Inferior parietal cortex (tissue), 1 donor: ENCODE results near the gene SYT5.

Experiments
- DNase-seq: peaks from one replicate; pipeline ENCODE4 v3.0.0-alpha.2; 2016; ENCODE audit errors: extremely low spot score

The SYT5 gene

GRCh38 chr19:55147545-55148251 lies 32.4 kb downstream of the SYT5 start:
- DNase-seq = no peak

GRCh38 chr19:55146705-55147273 lies 33.3 kb downstream of the SYT5 start:
- DNase-seq = peak; percentile 20

- no peak for DNase-seq
These were observed 33.9 kb downstream of the SYT5 start for GRCh38 chr19:55146078-55146704.

- no peak for DNase-seq
These were observed 34.9 kb downstream of the SYT5 start for GRCh38 chr19:55145232-55145631.

- DNase-seq = no peak
These were observed 38.4 kb downstream of the SYT5 start for GRCh38 chr19:55141696-55142095.

- DNase-seq = no peak
These were observed 42.2 kb downstream of the SYT5 start for GRCh38 chr19:55137915-55138314.

- no peak for DNase-seq
These were observed 43.5 kb downstream of the SYT5 start for GRCh38 chr19:55136399-55137102.

GRCh38 chr19:55134736-55135135 lies 45.4 kb downstream of the SYT5 start:
- no peak for DNase-seq

- DNase-seq = no peak
These were observed 46.2 kb downstream of the SYT5 start for GRCh38 chr19:55133639-55134444.

- DNase-seq = no peak
These were observed 47.5 kb downstream of the SYT5 start for GRCh38 chr19:55132453-55133129.

GRCh38 chr19:55131421-55131820 lies 48.7 kb downstream of the SYT5 start:
- no peak for DNase-seq
